NB4 (cell line): ENCODE measurements around the gene GOLIM4.

Source experiments
- CTCF ChIP-seq: IDR thresholded peaks from one replicate; pipeline ENCODE4 v1.5.1; 2012; ENCODE audit warnings: low read depth, low read length
- MAX ChIP-seq: IDR thresholded peaks from 2 replicates; pipeline ENCODE4 v1.6.1; 2011; ENCODE audit warnings: low read depth, low read length
- MYC ChIP-seq: IDR thresholded peaks from 2 replicates; pipeline ENCODE4 v1.6.1; 2011; ENCODE audit warnings: low read depth, low read length
- POLR2A ChIP-seq: IDR thresholded peaks from 2 replicates; pipeline ENCODE4 v1.6.1; 2011; ENCODE audit warnings: mild to moderate bottlenecking; ENCODE audit not compliant: insufficient read length; ENCODE audit errors: extremely low read depth

- TF ChIP-seq CTCF (no peak), POLR2A (no peak), MAX (no peak), MYC (no peak)
These were observed 69.0 kb downstream of the GOLIM4 start for GRCh38 chr3:168026764-168027163.
